Stomach (tissue), 9 donors: Measurements from ENCODE around the gene SHROOM4. TPM values are rescaled to one million over a fixed set of nuclear protein-coding genes. Genes with fewer than 3 reads are reported as not detected.

Experiments
- DNase-seq, 2 donors: peaks; one replicate each; pipeline versions ENCODE4 v3.0.0 to v3.0.0-alpha.2; 2013 to 2019
- H3K27ac ChIP-seq, 5 donors: fragments of 200-600 bp in 4 of 5; sonication (generic) in 4 of 5; one replicate each; pipeline ENCODE4 v1.5.1; 2013 to 2019; ENCODE audit warnings: mild to moderate bottlenecking in 1 of 5, moderate library complexity in 1 of 5
- H3K27me3 ChIP-seq, 3 donors: fragments of 200-600 bp; sonication (generic); one replicate each; pipeline ENCODE4 v1.5.1; 2017 to 2019; ENCODE audit warnings: mixed run types in 1 of 3
- H3K36me3 ChIP-seq, 4 donors: fragments of 200-600 bp; sonication (generic); 1 replicate in 3 of 4; 2 replicates in 1 of 4; pipeline ENCODE4 v1.5.1; 2016 to 2019
- H3K4me1 ChIP-seq, 4 donors: fragments of 200-600 bp; sonication (generic); one replicate each; pipeline ENCODE4 v1.5.1; 2016 to 2019
- H3K4me3 ChIP-seq, 4 donors: fragments of 200-600 bp; sonication (generic) in 3 of 4; one replicate each; pipeline ENCODE4 v1.5.1; 2016 to 2019; ENCODE audit warnings: mild to moderate bottlenecking in 1 of 4
- H3K9me3 ChIP-seq, 4 donors: fragments of 200-600 bp; sonication (generic); one replicate each; pipeline ENCODE4 v1.5.1; 2016 to 2019
- EP300 ChIP-seq: sonication (generic); formaldehyde crosslinking; IDR thresholded peaks from one replicate; pipeline ENCODE4 v1.6.1; 2017; ENCODE audit warnings: antibody characterized with exemption
- POLR2A ChIP-seq, 4 donors: fragments of 450-650 bp; IDR thresholded peaks; one replicate each; pipeline ENCODE4 v1.6.1; 2016; ENCODE audit warnings: antibody characterized with exemption in 4 of 4, control low read depth in 2 of 4, mild to moderate bottlenecking in 1 of 4, moderate library complexity in 1 of 4
- POLR2AphosphoS5 ChIP-seq, 3 donors: sonication (generic); formaldehyde crosslinking; IDR thresholded peaks; one replicate each; pipeline ENCODE4 v1.6.1; 2016; ENCODE audit warnings: antibody characterized with exemption in 3 of 3
- WGBS, 5 donors: extraction: QIAGEN DNeasy Blood & Tissue Kit in 3 of 5; methylation state at CpG; one replicate each; pipeline versions ENCODE4 v1.1.5 to v1.1.7; 2013 to 2018; 5-methylcytosine and 5-hydroxymethylcytosine counted together
- intact Hi-C: fragments of 100-400 bp; cut with DNase I; formaldehyde crosslinking; loops from one replicate; pipeline ENCODE4 v1.15.1; 2023; ENCODE audit warnings: low total_unique reads
- polyA plus RNA-seq, 3 donors: library from polyadenylated mRNA; stranded (reverse); fragments of 200-250 nt; gene quantifications; one replicate each; pipeline ENCODE4 v1.2.3, GENCODE V29; 2013
- total RNA-seq, 5 donors: library from RNA; depleted of rRNA; stranded (reverse); fragments of >200 nt; gene quantifications; one replicate each; pipeline versions ENCODE4 v1.1.0 to v1.2.3, GENCODE V29; 2014 to 2016
- TF ChIP-seq, protein P1 (sequence below), 7 experiments: fragments of 450-650 bp in 4 of 7; fragments of 200-600 bp in 3 of 7; sonication (generic) in 3 of 7; IDR thresholded peaks; one replicate each; pipeline ENCODE4 v1.5.1; 2016 to 2019; ENCODE audit warnings: antibody characterized with exemption in 7 of 7, control low read depth in 2 of 7, mild to moderate bottlenecking in 1 of 7
- donor health status: healthy with polysubstance abuse.
- donor health status: Bipolar disorder and iron deficiency.
- donor health status: healthy.

SHROOM4 gene
- total and polyA plus RNA-seq, 8 donors: 0.88 to 8.3 (median 2.6) TPM

DNA sequence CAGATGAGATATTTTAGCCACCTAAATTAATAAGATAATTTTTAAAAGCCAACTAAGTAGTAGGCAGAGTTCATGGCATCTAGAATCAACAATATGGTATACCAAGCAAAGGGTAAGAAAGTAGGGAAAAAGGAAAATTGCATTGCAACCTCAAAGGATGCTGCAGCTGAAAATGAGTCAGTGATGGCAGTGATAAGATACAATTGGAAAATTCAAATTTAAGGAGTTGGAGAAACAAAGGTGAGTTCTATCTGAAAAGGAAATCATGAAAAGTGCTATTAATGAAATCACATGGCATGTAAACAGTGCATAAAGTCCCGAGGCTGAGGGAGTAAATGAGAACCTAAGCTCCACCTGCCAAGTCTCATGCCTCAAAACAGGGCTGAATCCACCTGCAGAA is 33.9 kb downstream of the SHROOM4 start:
- intact Hi-C loops: no loop called here
- no peak for DNase-seq
- no peak overlapping the region for H3K27ac ChIP-seq
- H3K36me3 ChIP-seq: no peaks in the 10 kb centered on the region
- H3K4me1 ChIP-seq: no peaks in the 10 kb centered on the region
- 7 to 21% (median 18%) methylated on average over 1 of the region's 1 CpG for WGBS, 5 donors
- no peaks in the 10 kb centered on the region for H3K27me3 ChIP-seq
- TF ChIP-seq POLR2AphosphoS5 (IDR thresholded peaks at IDR 0.05) (no peak), EP300 (no peak), POLR2A (IDR thresholded peaks at IDR 0.05) (no peak)
- TF ChIP-seq, protein P1, sequence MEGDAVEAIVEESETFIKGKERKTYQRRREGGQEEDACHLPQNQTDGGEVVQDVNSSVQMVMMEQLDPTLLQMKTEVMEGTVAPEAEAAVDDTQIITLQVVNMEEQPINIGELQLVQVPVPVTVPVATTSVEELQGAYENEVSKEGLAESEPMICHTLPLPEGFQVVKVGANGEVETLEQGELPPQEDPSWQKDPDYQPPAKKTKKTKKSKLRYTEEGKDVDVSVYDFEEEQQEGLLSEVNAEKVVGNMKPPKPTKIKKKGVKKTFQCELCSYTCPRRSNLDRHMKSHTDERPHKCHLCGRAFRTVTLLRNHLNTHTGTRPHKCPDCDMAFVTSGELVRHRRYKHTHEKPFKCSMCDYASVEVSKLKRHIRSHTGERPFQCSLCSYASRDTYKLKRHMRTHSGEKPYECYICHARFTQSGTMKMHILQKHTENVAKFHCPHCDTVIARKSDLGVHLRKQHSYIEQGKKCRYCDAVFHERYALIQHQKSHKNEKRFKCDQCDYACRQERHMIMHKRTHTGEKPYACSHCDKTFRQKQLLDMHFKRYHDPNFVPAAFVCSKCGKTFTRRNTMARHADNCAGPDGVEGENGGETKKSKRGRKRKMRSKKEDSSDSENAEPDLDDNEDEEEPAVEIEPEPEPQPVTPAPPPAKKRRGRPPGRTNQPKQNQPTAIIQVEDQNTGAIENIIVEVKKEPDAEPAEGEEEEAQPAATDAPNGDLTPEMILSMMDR (IDR thresholded peaks at IDR 0.05): no peak
- H3K4me3 ChIP-seq: no peak overlapping the region
- peaks cover 0 to 9% (median 3%) of the 10 kb centered on the region in 4 donors for H3K9me3 ChIP-seq

DNA sequence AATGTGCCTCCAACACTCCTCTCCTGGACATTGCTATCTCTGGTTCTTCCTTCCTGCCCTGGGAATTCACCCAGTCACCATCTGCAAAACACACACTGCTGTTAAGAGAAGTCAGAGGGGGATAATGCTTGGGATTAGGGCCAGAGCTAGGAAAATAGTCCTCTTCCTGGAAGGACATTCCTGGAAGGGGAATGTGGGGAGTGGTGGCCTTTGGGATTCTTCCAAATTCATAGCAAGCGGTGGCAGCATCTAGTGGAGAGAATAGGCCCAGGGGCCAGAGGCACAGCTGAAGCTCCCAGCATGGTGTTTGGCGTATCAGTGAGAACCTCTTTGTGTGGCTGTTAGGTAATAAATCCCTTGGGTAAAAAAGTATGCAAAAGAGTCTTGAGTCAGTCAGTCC is 34.3 kb downstream of the SHROOM4 start:
- TF ChIP-seq POLR2A (IDR thresholded peaks at IDR 0.05) (no peak), POLR2AphosphoS5 (IDR thresholded peaks at IDR 0.05) (no peak)
- TF ChIP-seq, protein P1 (IDR thresholded peaks at IDR 0.05): no peak
- no peaks in the 10 kb centered on the region for H3K4me1 ChIP-seq
- 46 to 93% (median 66%) methylated on average over 2 of the region's 2 CpGs for WGBS, 5 donors
- intact Hi-C loops: no loop called here
- peaks cover 0 to 9% (median 3%) of the 10 kb centered on the region in 4 donors for H3K9me3 ChIP-seq
- no peak overlapping the region for H3K4me3 ChIP-seq
- no peaks in the 10 kb centered on the region for H3K27me3 ChIP-seq
- DNase-seq: peak in 1 of 2 donors; percentile 15
- H3K36me3 ChIP-seq: no peaks in the 10 kb centered on the region
- H3K27ac ChIP-seq: no peak overlapping the region

- 59 to 88% (median 63%) methylated on average over 2 of the region's 2 CpGs for WGBS, 5 donors
- intact Hi-C loops: no loop called here
- H3K9me3 ChIP-seq: peaks cover 0 to 9% (median 1%) of the 10 kb centered on the region in 4 donors
- H3K27ac ChIP-seq: no peak overlapping the region
- H3K27me3 ChIP-seq: no peaks in the 10 kb centered on the region
- no peaks in the 10 kb centered on the region for H3K4me1 ChIP-seq
- DNase-seq: no peak
- no peak for TF ChIP-seq POLR2A (IDR thresholded peaks at IDR 0.05)
- TF ChIP-seq POLR2AphosphoS5 (IDR thresholded peaks at IDR 0.05): no peak
- TF ChIP-seq, protein P1 (IDR thresholded peaks at IDR 0.05): no peak
- TF ChIP-seq EP300: no peak
- no peaks in the 10 kb centered on the region for H3K36me3 ChIP-seq
- H3K4me3 ChIP-seq: no peak overlapping the region
Measured at GRCh38 chrX:50778272-50778671, 35.7 kb downstream of the SHROOM4 start.

GRCh38 chrX:50776248-50776647 is 37.7 kb downstream of the SHROOM4 start:
- Histone ChIP-seq H3K9me3 (peaks cover 0 to 6% (median under 1%) of the 10 kb centered on the region in 4 donors), H3K27ac (no peak overlapping the region), H3K36me3 (no peaks in the 10 kb centered on the region), H3K27me3 (no peaks in the 10 kb centered on the region), H3K4me3 (no peak overlapping the region), H3K4me1 (no peaks in the 10 kb centered on the region)
- 61 to 77% (median 68%) methylated on average over 2 of the region's 2 CpGs for WGBS, 5 donors
- TF ChIP-seq POLR2AphosphoS5 (IDR thresholded peaks at IDR 0.05): no peak
- TF ChIP-seq EP300: no peak
- TF ChIP-seq POLR2A (IDR thresholded peaks at IDR 0.05): no peak
- TF ChIP-seq, protein P1 (IDR thresholded peaks at IDR 0.05): no peak
- no peak for DNase-seq
- intact Hi-C loops: no loop called here
